Measurements from ENCODE around the gene EXOSC3. TPM values are rescaled to one million over a fixed set of nuclear protein-coding genes. Genes with fewer than 3 reads are reported as not detected.

The EXOSC3 gene
- total and polyA plus RNA-seq, 2 donors (not counting 3 experiments of a cell fraction or from before 2014, with no cell fraction given), result 25.0 to 38.0 TPM

DNA sequence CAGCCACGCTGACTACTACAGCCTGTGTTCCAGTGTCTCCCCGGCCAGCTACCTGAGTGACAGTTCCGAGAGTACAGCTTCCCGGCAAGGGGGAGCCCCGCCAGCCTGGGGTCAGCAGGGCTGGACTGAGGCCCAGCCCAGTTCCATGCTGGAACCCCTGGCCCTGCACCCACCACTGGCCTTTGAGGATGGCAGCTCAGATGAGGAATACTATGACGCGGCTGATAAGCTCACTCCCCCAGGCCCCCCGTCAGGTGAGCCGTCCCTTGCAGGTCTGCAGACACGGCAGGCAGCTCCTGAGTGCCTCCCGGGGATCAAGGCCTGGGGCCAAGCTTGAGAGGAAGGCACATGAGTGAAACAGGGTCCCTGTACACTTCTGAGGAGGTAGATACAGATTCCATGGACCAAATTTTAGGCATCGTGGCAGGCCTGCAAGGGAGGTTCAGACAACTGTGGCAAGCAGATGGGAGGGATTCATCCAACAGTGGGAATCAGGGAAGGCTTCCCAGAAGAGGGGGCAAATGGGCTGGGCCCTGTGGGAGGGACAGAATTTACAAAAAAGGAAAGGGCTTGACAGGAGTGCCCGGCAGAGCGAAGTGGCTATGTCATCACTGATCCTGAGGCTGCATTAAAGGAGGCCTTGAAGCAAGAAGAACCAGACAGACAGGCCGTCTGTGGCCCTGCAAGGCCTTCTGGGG is 44.1 kb downstream of the EXOSC3 start:
- Histone ChIP-seq H3K36me3 (ENCODE audit: control insufficient read depth in 2 of 2, extremely low read depth in 1 of 2, insufficient read depth in 2 of 2, low read length in 2 of 2) (no peaks in the 10 kb centered on the region), H3K79me2 (ENCODE audit: control insufficient read depth, insufficient read depth, low read length) (no peaks in the 10 kb centered on the region), H3K4me1 (ENCODE audit: control insufficient read depth, extremely low read depth, insufficient read depth, low read length) (no peaks in the 10 kb centered on the region), H3K9me1 (replicated peaks; ENCODE audit: control insufficient read depth, extremely low read depth, insufficient read depth, low read length) (no peaks in the 10 kb centered on the region), H3K9me3 (replicated peaks; ENCODE audit: control insufficient read depth, insufficient read depth, low read length) (no peaks in the 10 kb centered on the region), H4K20me1 (replicated peaks; ENCODE audit: control insufficient read depth, extremely low read depth, insufficient read depth, low read length) (no peaks in the 10 kb centered on the region), H3K4me2 (ENCODE audit: insufficient read depth, low read length) (no peak overlapping the region), H2AFZ (ENCODE audit: low read depth, low read length) (no peak overlapping the region), H3K9ac (replicated peaks; ENCODE audit: extremely low read depth, insufficient read depth, low read length) (no peak overlapping the region), H3K27me3 (ENCODE audit: control insufficient read depth in 2 of 2, insufficient read depth in 2 of 2, low read length in 2 of 2) (peaks cover 2 to 3% of the 10 kb centered on the region in 2 experiments), H3K4me3 (replicated peaks in 1 of 3; ENCODE audit: insufficient read depth in 1 of 3, low read depth in 1 of 3, low read length in 3 of 3) (no peak overlapping the region), H3K27ac (ENCODE audit: insufficient read depth, low read depth, low read length) (no peak overlapping the region)
- TF ChIP-seq JUN (IDR thresholded peaks at IDR 0.05; ENCODE audit: borderline replicate concordance, insufficient read depth, insufficient read length, low read depth) (no peak), POLR2AphosphoS5 (IDR thresholded peaks at IDR 0.05; ENCODE audit: insufficient read depth, low read depth, low read length) (no peak), EZH2 (IDR thresholded peaks at IDR 0.05; ENCODE audit: borderline replicate concordance, low read depth, low read length, severe bottlenecking) (no peak), POLR2A (IDR thresholded peaks at IDR 0.05; ENCODE audit: low read depth, low read length) (no peak)
- TF ChIP-seq, protein P1, sequence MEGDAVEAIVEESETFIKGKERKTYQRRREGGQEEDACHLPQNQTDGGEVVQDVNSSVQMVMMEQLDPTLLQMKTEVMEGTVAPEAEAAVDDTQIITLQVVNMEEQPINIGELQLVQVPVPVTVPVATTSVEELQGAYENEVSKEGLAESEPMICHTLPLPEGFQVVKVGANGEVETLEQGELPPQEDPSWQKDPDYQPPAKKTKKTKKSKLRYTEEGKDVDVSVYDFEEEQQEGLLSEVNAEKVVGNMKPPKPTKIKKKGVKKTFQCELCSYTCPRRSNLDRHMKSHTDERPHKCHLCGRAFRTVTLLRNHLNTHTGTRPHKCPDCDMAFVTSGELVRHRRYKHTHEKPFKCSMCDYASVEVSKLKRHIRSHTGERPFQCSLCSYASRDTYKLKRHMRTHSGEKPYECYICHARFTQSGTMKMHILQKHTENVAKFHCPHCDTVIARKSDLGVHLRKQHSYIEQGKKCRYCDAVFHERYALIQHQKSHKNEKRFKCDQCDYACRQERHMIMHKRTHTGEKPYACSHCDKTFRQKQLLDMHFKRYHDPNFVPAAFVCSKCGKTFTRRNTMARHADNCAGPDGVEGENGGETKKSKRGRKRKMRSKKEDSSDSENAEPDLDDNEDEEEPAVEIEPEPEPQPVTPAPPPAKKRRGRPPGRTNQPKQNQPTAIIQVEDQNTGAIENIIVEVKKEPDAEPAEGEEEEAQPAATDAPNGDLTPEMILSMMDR (IDR thresholded peaks at IDR 0.05; ENCODE audit: extremely low read depth in 1 of 2, insufficient read depth in 1 of 2, low read depth in 1 of 2, low read length in 2 of 2), result no peak
- ChIA-PET POLR2A (no interaction called here), CTCF (no interaction called here)
- DNase-seq (ENCODE audit: low read depth, low spot score) (no peak), FAIRE-seq (no peak)
- dilution Hi-C loops (cut with MboI; ENCODE audit: extremely low pct_ligation_motif_present, low sequenced_read_pairs) (no loop called here), intact Hi-C loops (cut with micrococcal nuclease) (no loop called here)
- BruUV-seq (replicated peaks), result no TSS peak

DNA sequence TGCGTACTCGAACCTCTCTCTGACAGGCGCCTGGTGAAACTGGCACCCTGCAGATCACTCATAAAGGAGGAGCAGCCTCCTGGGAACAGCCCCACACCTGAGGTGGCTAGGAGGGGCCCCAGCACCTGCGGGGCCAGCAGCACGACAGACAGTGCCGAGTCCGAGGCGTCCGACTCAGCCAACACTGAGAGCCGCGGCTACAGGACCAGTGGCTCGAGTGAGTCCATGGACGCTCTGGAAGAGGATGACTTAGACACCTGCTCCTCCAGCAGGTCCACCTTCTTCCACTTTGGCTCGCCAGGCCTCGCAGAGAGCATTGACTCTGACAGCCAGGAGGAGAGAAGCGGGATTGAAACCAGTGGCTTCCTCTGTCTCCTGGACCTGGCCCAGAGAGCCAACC is 44.7 kb downstream of the EXOSC3 start:
- intact Hi-C loops (cut with micrococcal nuclease) (no loop called here), dilution Hi-C loops (cut with MboI; ENCODE audit: extremely low pct_ligation_motif_present, low sequenced_read_pairs) (no loop called here)
- peaks cover 3 to 5% of the 10 kb centered on the region in 2 experiments for H3K27me3 ChIP-seq (ENCODE audit: control insufficient read depth in 2 of 2, insufficient read depth in 2 of 2, low read length in 2 of 2)
- POLR2A ChIA-PET, result no interaction called here
- CTCF ChIA-PET, result no interaction called here
- no peaks in the 10 kb centered on the region for H3K4me1 ChIP-seq (ENCODE audit: control insufficient read depth, extremely low read depth, insufficient read depth, low read length)
- no peak overlapping the region for H3K4me3 ChIP-seq (replicated peaks in 1 of 3; ENCODE audit: insufficient read depth in 1 of 3, low read depth in 1 of 3, low read length in 3 of 3)
- no peaks in the 10 kb centered on the region for H3K9me3 ChIP-seq (replicated peaks; ENCODE audit: control insufficient read depth, insufficient read depth, low read length)
- FAIRE-seq (no peak), DNase-seq (ENCODE audit: low read depth, low spot score) (no peak)
- H4K20me1 ChIP-seq (replicated peaks; ENCODE audit: control insufficient read depth, extremely low read depth, insufficient read depth, low read length), result no peaks in the 10 kb centered on the region
- no peak overlapping the region for H3K4me2 ChIP-seq (ENCODE audit: insufficient read depth, low read length)
- TF ChIP-seq, protein P2, sequence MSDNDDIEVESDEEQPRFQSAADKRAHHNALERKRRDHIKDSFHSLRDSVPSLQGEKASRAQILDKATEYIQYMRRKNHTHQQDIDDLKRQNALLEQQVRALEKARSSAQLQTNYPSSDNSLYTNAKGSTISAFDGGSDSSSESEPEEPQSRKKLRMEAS (IDR thresholded peaks at IDR 0.05; ENCODE audit: insufficient read depth, insufficient read length), result no peak
- no peak for TF ChIP-seq MYC (IDR thresholded peaks at IDR 0.05; ENCODE audit: low read depth, low read length)
- TF ChIP-seq GATA2 (IDR thresholded peaks at IDR 0.05; ENCODE audit: insufficient read depth, insufficient read length, low read depth, low read length), result no peak
- TF ChIP-seq FOS (IDR thresholded peaks at IDR 0.05; ENCODE audit: borderline replicate concordance, insufficient read depth, low read length), result no peak
- TF ChIP-seq POLR2A (IDR thresholded peaks at IDR 0.05; ENCODE audit: low read depth, low read length), result no peak
- TF ChIP-seq JUN (IDR thresholded peaks at IDR 0.05; ENCODE audit: borderline replicate concordance, insufficient read depth, insufficient read length, low read depth), result no peak
- no peak for TF ChIP-seq EZH2 (IDR thresholded peaks at IDR 0.05; ENCODE audit: borderline replicate concordance, low read depth, low read length, severe bottlenecking)
- TF ChIP-seq POLR2AphosphoS5 (IDR thresholded peaks at IDR 0.05; ENCODE audit: insufficient read depth, low read depth, low read length), result no peak
- TF ChIP-seq, protein P1 (IDR thresholded peaks at IDR 0.05; ENCODE audit: extremely low read depth in 1 of 2, insufficient read depth in 1 of 2, low read depth in 1 of 2, low read length in 2 of 2), result no peak
- no TSS peak for BruUV-seq (replicated peaks)
- no peak overlapping the region for H3K27ac ChIP-seq (ENCODE audit: insufficient read depth, low read depth, low read length)
- no peak overlapping the region for H2AFZ ChIP-seq (ENCODE audit: low read depth, low read length)
- H3K9ac ChIP-seq (replicated peaks; ENCODE audit: extremely low read depth, insufficient read depth, low read length), result no peak overlapping the region
- H3K36me3 ChIP-seq (ENCODE audit: control insufficient read depth in 2 of 2, extremely low read depth in 1 of 2, insufficient read depth in 2 of 2, low read length in 2 of 2), result no peaks in the 10 kb centered on the region
- no peaks in the 10 kb centered on the region for H3K79me2 ChIP-seq (ENCODE audit: control insufficient read depth, insufficient read depth, low read length)
- no peaks in the 10 kb centered on the region for H3K9me1 ChIP-seq (replicated peaks; ENCODE audit: control insufficient read depth, extremely low read depth, insufficient read depth, low read length)
